Left ventricle myocardium inferior (tissue), 1 donor: Measurements from ENCODE around the gene RAB6D. TPM values are rescaled to one million over a fixed set of nuclear protein-coding genes. Genes with fewer than 3 reads are reported as not detected.
"Not testable (repeated sequence)": the region's sequence is repeated elsewhere in the genome, so short reads cannot be mapped to it uniquely, and the experiment has no call there.

Source experiments
- DNase-seq: peaks from one replicate; pipeline ENCODE4 v3.0.0-alpha.2; 2020
- H3K27ac ChIP-seq: fragments of 200-600 bp; replicated peaks from 2 replicates; pipeline ENCODE4 v1.8.0; 2021
- H3K27me3 ChIP-seq: fragments of 200-600 bp; 2 replicates; pipeline ENCODE4 v1.8.0; 2021; ENCODE audit warnings: low read depth
- H3K36me3 ChIP-seq: fragments of 200-600 bp; 2 replicates; pipeline ENCODE4 v1.8.0; 2021
- H3K4me1 ChIP-seq: fragments of 200-600 bp; 2 replicates; pipeline ENCODE4 v1.8.0; 2021
- H3K4me3 ChIP-seq: fragments of 200-600 bp; 2 replicates; pipeline ENCODE4 v1.8.0; 2021; ENCODE audit warnings: mild to moderate bottlenecking, moderate library complexity
- H3K9me3 ChIP-seq: fragments of 200-600 bp; replicated peaks from 2 replicates; pipeline ENCODE4 v1.8.0; 2021
- intact Hi-C: fragments of 100-400 bp; cut with micrococcal nuclease; formaldehyde crosslinking; loops from one replicate; pipeline ENCODE4 v1.11.0; 2022
- total RNA-seq: library from RNA; stranded (reverse); fragmentation: NEBNext Ultra II Directional; extraction: Animal tissue kit (Norgen Biotek cat#: 25700); gene quantifications from one replicate; pipeline ENCODE4 v1.2.1, GENCODE V29; 2021
- TF ChIP-seq, protein P1 (sequence below): fragments of 200-600 bp; IDR thresholded peaks from 2 replicates; pipeline ENCODE4 v1.8.0; 2021; ENCODE audit warnings: antibody characterized with exemption, mild to moderate bottlenecking, borderline replicate concordance
- donor health status: DM: no; HTN: yes; CAD: no; lungs with severe emphysema.

The RAB6D gene
- total RNA-seq, 1 donor from 2014 or later = not detected

DNA sequence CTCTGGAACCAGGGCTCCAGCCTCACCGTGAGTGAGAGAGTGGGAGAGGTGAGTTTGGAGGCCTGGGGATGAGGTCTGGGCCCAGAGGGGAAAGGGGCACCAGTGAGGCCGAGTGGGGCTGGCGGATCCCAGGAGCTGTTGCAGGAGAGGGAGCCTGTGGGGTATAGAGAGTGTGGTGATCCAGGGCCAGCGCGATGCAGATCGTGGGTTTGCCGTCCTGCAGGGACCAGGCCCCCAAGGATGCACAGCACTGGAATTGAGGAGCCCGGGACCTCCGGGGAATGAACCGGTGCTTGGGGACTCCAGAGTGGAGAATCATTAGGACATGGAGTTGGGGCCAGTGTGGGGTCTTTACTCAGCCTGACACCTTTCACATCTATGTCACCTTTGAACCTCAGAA, 25.7 kb upstream of the RAB6D start:
- H3K4me3 ChIP-seq = no peak overlapping the region
- no peak overlapping the region for H3K27ac ChIP-seq
- peaks cover 21% of the 10 kb centered on the region for H3K27me3 ChIP-seq
- DNase-seq = no peak
- H3K4me1 ChIP-seq = no peaks in the 10 kb centered on the region
- no peaks in the 10 kb centered on the region for H3K9me3 ChIP-seq
- intact Hi-C loops = no loop called here
- no peaks in the 10 kb centered on the region for H3K36me3 ChIP-seq
- TF ChIP-seq, protein P1, sequence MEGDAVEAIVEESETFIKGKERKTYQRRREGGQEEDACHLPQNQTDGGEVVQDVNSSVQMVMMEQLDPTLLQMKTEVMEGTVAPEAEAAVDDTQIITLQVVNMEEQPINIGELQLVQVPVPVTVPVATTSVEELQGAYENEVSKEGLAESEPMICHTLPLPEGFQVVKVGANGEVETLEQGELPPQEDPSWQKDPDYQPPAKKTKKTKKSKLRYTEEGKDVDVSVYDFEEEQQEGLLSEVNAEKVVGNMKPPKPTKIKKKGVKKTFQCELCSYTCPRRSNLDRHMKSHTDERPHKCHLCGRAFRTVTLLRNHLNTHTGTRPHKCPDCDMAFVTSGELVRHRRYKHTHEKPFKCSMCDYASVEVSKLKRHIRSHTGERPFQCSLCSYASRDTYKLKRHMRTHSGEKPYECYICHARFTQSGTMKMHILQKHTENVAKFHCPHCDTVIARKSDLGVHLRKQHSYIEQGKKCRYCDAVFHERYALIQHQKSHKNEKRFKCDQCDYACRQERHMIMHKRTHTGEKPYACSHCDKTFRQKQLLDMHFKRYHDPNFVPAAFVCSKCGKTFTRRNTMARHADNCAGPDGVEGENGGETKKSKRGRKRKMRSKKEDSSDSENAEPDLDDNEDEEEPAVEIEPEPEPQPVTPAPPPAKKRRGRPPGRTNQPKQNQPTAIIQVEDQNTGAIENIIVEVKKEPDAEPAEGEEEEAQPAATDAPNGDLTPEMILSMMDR = no peak

DNA sequence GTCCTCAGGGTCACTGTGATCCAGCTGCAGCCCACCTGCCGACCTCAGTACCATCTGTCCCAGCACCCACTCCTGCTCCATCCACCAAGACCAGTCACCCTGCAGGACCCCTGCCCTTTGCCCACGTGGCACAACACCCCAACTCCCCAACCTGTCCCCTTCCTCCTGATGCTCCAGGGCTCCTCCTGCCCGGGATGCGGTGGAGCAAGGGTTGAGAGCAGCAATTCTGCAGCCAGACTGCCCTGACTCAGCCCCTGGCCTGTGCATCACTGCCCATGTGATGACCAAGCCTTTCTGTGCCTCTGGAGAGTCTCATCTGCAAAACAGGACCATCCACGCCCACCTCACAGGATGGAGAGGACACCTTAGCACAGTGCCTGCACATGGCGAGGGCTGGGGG, 24.9 kb upstream of the RAB6D start:
- H3K4me1 ChIP-seq, H3K27ac ChIP-seq, intact Hi-C loops, H3K36me3 ChIP-seq, DNase-seq, H3K4me3 ChIP-seq, H3K9me3 ChIP-seq: not testable (repeated sequence)
- H3K27me3 ChIP-seq = peaks cover 13% of the 10 kb centered on the region

DNA sequence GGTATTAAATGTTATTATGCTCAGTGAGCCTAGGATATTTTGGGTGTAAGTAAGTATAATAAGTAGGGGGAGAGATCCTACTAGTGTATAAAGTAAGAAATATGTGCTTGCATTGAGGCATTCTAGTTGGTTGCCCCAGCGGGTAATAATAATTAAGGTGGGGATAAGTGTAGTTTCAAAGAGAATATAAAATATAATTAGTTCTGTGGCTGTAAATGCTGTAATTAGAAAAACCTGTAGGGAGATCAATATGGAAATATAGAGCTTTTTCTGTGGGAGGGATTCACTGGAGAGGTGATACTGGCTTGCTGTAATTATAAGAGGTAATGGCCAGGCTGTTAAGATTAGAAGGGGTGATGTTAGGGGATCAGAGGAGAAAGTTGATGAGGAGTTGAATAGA, 9.1 kb upstream of the RAB6D start:
- intact Hi-C loops = not testable (repeated sequence)

DNA sequence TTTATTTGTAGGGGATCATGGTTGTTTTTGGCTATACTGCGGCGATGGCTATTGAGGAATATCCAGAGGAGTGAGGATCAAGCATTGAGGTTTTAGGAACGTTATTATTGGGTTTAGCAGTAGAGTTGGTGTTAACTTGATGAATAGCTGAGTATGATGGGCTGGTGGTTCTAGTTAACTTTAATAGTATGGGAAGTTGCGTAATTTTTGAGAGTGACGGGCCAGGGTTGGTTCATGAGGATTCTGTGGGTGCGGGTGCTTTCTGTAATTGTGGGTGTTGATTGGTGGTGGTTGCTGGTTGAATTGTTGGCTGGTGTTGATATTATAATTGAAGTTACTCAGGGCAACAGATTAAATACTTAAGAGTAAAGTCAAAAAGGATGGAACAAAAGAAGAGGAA, 6.0 kb upstream of the RAB6D start:
- no peak overlapping the region for H3K4me3 ChIP-seq
- TF ChIP-seq, protein P1 = no peak
- no peaks in the 10 kb centered on the region for H3K9me3 ChIP-seq
- H3K4me1 ChIP-seq = no peaks in the 10 kb centered on the region
- no peak for DNase-seq
- peaks cover 32% of the 10 kb centered on the region for H3K27me3 ChIP-seq
- H3K27ac ChIP-seq = no peak overlapping the region
- no peaks in the 10 kb centered on the region for H3K36me3 ChIP-seq
- intact Hi-C loops = no loop called here

More for the DNA sequence above, 9.1 kb upstream of the RAB6D start:
- H3K4me3 ChIP-seq, DNase-seq, H3K36me3 ChIP-seq, H3K27me3 ChIP-seq, H3K4me1 ChIP-seq, H3K9me3 ChIP-seq, H3K27ac ChIP-seq: not testable (repeated sequence)

DNA sequence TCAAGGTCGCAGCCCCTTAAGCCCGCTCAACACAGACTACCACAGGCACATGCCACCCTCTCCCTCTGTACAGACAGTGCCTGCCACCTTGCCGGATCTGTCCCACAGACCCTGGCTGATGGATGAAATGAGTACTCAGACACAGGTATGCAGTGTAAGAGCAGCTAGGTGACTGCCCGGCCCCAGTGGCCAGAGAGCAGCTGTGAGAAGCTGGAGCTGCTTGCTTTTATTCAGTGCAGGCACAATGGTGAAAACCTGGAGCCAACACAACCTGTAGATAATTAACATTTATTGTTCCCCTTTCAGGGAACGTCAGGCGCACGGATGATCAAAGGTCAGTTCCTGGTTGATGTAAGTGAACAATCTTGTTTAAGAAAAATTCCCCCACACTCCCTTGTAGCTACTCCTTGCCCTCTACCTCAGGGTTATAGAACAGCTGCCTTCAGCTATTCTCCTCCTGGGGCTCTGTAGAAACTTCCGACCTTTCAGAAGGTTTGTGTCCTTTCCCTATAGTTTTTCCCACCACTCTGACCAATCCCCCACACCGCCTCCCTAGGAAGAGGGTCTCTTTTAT, 4.6 kb upstream of the RAB6D start:
- H3K9me3 ChIP-seq, DNase-seq, H3K4me3 ChIP-seq, H3K27ac ChIP-seq, H3K36me3 ChIP-seq, intact Hi-C loops, H3K4me1 ChIP-seq: not testable (repeated sequence)
- H3K27me3 ChIP-seq = peaks cover 45% of the 10 kb centered on the region

DNA sequence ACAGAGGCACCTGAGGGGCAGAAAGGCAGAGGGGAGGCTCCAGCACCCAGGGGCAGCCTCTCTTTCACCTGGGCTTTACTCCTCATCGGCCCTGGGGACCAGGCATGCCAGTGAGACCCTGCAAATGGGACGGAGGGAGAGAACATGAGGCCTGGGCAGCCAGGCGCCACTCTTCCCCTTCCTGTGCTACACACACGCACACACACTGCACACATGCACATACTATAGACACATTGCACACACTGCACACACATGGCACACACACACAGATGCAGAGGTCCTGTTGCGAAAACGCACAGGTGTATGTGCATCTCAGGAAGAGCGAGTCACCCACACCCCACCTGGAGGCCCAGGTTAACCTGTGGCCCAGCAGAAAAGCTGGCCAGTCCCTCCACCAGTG, 3.4 kb upstream of the RAB6D start:
- H3K36me3 ChIP-seq = no peaks in the 10 kb centered on the region
- no peaks in the 10 kb centered on the region for H3K9me3 ChIP-seq
- no peak for DNase-seq
- H3K4me3 ChIP-seq = no peak overlapping the region
- TF ChIP-seq, protein P1 = no peak
- intact Hi-C loops = no loop called here
- H3K27ac ChIP-seq = no peak overlapping the region
- no peaks in the 10 kb centered on the region for H3K4me1 ChIP-seq
- H3K27me3 ChIP-seq = peaks cover 50% of the 10 kb centered on the region

DNA sequence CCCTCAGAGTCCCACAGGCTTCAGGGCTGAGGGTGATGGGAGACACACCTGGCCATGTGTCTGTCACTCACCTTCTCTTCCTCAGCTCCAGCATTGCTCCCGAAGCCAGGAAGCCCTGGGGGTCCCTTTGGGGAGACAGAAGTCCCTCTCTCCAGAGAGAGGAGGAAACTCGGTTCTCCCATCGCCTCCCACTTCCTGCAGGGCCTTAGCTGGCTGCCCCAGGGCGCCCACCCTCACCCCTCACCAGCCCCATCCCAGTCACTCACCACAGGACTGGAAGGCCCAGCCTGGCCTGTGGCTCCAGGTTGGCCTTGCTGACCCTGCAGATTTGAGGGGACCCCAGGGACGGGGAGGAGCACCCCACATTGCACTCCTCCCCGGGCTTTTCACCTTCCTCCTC, 2.7 kb upstream of the RAB6D start:
- no peaks in the 10 kb centered on the region for H3K36me3 ChIP-seq
- H3K4me3 ChIP-seq = no peak overlapping the region
- TF ChIP-seq, protein P1 = no peak
- no peaks in the 10 kb centered on the region for H3K9me3 ChIP-seq
- peaks cover 57% of the 10 kb centered on the region for H3K27me3 ChIP-seq
- H3K27ac ChIP-seq = no peak overlapping the region
- intact Hi-C loops = no loop called here
- no peak for DNase-seq
- no peaks in the 10 kb centered on the region for H3K4me1 ChIP-seq
